B cell (primary cell): ENCODE results near the gene EXT2.

Source experiments
- EZH2 ChIP-seq: IDR thresholded peaks from 2 replicates; pipeline ENCODE4 v1.6.1; 2012; ENCODE audit warnings: borderline replicate concordance, low read depth, mild to moderate bottlenecking, moderate library complexity, low read length; ENCODE audit not compliant: insufficient read depth, poor library complexity, severe bottlenecking
- TF ChIP-seq, protein P1 (sequence below): fragments of 200-600 bp; IDR thresholded peaks from one replicate; pipeline ENCODE4 v1.8.0; 2022; ENCODE audit warnings: antibody characterized with exemption, mild to moderate bottlenecking

- TF ChIP-seq, protein P1, sequence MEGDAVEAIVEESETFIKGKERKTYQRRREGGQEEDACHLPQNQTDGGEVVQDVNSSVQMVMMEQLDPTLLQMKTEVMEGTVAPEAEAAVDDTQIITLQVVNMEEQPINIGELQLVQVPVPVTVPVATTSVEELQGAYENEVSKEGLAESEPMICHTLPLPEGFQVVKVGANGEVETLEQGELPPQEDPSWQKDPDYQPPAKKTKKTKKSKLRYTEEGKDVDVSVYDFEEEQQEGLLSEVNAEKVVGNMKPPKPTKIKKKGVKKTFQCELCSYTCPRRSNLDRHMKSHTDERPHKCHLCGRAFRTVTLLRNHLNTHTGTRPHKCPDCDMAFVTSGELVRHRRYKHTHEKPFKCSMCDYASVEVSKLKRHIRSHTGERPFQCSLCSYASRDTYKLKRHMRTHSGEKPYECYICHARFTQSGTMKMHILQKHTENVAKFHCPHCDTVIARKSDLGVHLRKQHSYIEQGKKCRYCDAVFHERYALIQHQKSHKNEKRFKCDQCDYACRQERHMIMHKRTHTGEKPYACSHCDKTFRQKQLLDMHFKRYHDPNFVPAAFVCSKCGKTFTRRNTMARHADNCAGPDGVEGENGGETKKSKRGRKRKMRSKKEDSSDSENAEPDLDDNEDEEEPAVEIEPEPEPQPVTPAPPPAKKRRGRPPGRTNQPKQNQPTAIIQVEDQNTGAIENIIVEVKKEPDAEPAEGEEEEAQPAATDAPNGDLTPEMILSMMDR: no peak
- no peak for TF ChIP-seq EZH2
Measured at GRCh38 chr11:44246726-44247125, 151.2 kb downstream of the EXT2 start.
